ENCODE data around the gene TMEM132E.

DNA sequence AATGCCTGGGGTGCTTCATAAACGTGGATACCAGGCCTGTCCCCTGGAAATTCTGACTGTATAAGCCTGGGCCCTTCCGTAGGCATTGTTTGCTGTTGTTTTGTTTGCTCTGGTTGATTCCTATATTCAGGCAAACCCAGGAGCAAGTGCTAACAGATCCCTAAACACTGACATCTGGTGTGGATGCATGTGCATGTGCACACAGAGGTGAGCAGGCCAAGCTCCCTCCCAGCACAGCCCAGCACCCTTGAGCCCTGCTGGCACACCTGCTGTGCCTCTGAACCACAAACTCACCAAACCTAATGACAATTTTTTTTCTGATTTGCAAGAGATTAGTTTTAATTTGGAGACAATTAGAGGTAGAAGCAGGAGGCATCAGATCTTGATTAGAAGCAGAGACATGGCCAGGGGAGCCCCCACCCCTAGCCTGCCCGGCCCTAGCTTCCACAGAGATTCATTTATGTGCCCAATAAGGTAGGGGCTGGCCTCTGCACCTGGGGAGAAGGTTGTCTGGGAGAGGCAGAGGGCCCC lies 40.4 kb downstream of the TMEM132E start:
- TF ChIP-seq, protein P1, sequence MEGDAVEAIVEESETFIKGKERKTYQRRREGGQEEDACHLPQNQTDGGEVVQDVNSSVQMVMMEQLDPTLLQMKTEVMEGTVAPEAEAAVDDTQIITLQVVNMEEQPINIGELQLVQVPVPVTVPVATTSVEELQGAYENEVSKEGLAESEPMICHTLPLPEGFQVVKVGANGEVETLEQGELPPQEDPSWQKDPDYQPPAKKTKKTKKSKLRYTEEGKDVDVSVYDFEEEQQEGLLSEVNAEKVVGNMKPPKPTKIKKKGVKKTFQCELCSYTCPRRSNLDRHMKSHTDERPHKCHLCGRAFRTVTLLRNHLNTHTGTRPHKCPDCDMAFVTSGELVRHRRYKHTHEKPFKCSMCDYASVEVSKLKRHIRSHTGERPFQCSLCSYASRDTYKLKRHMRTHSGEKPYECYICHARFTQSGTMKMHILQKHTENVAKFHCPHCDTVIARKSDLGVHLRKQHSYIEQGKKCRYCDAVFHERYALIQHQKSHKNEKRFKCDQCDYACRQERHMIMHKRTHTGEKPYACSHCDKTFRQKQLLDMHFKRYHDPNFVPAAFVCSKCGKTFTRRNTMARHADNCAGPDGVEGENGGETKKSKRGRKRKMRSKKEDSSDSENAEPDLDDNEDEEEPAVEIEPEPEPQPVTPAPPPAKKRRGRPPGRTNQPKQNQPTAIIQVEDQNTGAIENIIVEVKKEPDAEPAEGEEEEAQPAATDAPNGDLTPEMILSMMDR (IDR thresholded peaks at IDR 0.05), result no peak
- TF ChIP-seq POLR2A (IDR thresholded peaks at IDR 0.05), result no peak
